BLaER1 treated with 17β-estradiol and CSF1 and Interleukin-3, amounts not matched to agents 10 nM and 100 nM (cell line): Measurements from ENCODE around the gene AK3.
A peak's percentile ranks its signal among the peaks of the same experiment; 100 is the strongest.

Experiments used
- H3K27ac ChIP-seq, 11 experiments: shearing (Covaris generic); formaldehyde crosslinking; 2 replicates each; pipeline ENCODE4 v1.8.1; 2022
- H3K27me3 ChIP-seq, 11 experiments: shearing (Covaris generic); formaldehyde crosslinking; 2 replicates each; pipeline ENCODE4 v1.8.1; 2022
- H3K36me3 ChIP-seq, 11 experiments: shearing (Covaris generic); formaldehyde crosslinking; 2 replicates each; pipeline ENCODE4 v1.8.1; 2022
- H3K4me1 ChIP-seq, 10 experiments: shearing (Covaris generic); formaldehyde crosslinking; 2 replicates each; pipeline ENCODE4 v1.8.1; 2022
- H3K4me2 ChIP-seq, 11 experiments: shearing (Covaris generic); formaldehyde crosslinking; 2 replicates each; pipeline ENCODE4 v1.8.1; 2022
- H3K4me3 ChIP-seq, 10 experiments: shearing (Covaris generic); formaldehyde crosslinking; 2 replicates each; pipeline ENCODE4 v1.8.1; 2022
- H3K9ac ChIP-seq, 11 experiments: shearing (Covaris generic); formaldehyde crosslinking; 2 replicates each; pipeline ENCODE4 v1.8.1; 2022
- H3K9me3 ChIP-seq, 11 experiments: shearing (Covaris generic); formaldehyde crosslinking; replicated peaks in 1 of 11; 2 replicates each; pipeline ENCODE4 v1.8.1; 2022
- H4K20me1 ChIP-seq, 11 experiments: shearing (Covaris generic); formaldehyde crosslinking; 2 replicates each; pipeline ENCODE4 v1.8.1; 2022
- Cebpa-rat ChIP-seq, 11 experiments: shearing (Covaris generic); IDR thresholded peaks; 2 replicates each; pipeline ENCODE4 v1.8.1; 2022

The AK3 gene

DNA sequence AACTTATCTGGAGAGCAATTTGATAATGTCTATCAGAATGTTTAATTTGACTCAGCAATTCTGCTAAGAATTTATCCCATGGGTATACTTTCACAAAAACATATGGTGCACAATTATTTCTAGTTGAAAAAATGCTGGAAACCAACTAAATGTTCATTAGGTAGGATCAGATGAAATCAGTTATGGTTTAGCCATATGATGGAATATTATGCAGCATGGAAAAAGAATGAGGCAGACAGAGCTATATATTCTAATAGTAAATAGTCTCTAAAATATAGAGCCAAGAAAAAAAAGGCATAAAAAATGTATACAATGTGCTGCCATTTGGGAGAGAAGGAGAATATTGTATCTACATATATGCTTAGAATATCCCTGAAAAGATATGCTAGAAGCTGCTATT, 71.1 kb downstream of the AK3 start:
- no peak overlapping the region for H3K27ac ChIP-seq
- H3K9me3 ChIP-seq, result no peaks in the 10 kb centered on the region
- H3K4me1 ChIP-seq, result peaks cover under 1 to 16% (median 7%) of the 10 kb centered on the region in 10 experiments; a peak in 18 of 20 replicates
- no peaks in the 10 kb centered on the region for H3K27me3 ChIP-seq
- H4K20me1 ChIP-seq, result no peaks in the 10 kb centered on the region; a peak in 1 of 22 replicates
- no peaks in the 10 kb centered on the region; a peak in 1 of 22 replicates for H3K36me3 ChIP-seq
- H3K9ac ChIP-seq, result no peak overlapping the region
- H3K4me3 ChIP-seq, result no peak overlapping the region
- TF ChIP-seq Cebpa-rat (IDR thresholded peaks at IDR 0.05), result no peak
- no peak overlapping the region for H3K4me2 ChIP-seq

- Histone ChIP-seq H3K9me3 (no peaks in the 10 kb centered on the region), H3K9ac (no peak overlapping the region), H3K36me3 (no peaks in the 10 kb centered on the region; a peak in 1 of 22 replicates), H3K4me2 (no peak overlapping the region), H3K4me3 (no peak overlapping the region), H3K4me1 (peaks cover 14 to 28% (median 20%) of the 10 kb centered on the region in 10 experiments), H4K20me1 (no peaks in the 10 kb centered on the region; a peak in 1 of 22 replicates), H3K27me3 (no peaks in the 10 kb centered on the region), H3K27ac (no peak overlapping the region)
- no peak for TF ChIP-seq Cebpa-rat (IDR thresholded peaks at IDR 0.05)
These were observed 72.4 kb downstream of the AK3 start for GRCh38 chr9:4668604-4669003.

DNA sequence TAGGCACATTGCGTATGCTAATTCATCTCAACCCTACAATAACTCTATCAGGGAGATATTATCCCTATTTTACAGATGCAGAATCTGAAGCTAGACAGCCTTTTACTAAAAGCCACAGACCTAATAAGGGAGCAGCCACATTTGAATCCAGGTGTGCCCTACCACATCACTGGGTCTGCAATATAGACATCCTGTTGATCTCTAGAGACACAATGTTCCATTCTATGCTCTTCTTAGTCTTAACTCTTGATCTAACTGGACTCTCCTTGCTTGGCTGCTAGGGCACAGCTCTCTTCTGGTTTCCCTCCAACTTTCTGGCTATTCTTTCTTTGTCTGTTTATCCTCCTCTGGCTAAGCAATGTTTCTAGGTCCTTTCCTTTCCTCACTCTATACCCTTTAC, 73.3 kb downstream of the AK3 start:
- Histone ChIP-seq H3K27ac (no peak overlapping the region), H3K9ac (no peak overlapping the region), H3K4me3 (no peak overlapping the region), H3K36me3 (no peaks in the 10 kb centered on the region; a peak in 1 of 22 replicates), H3K4me2 (no peak overlapping the region), H3K4me1 (peaks cover 23 to 38% (median 29%) of the 10 kb centered on the region in 10 experiments), H4K20me1 (no peaks in the 10 kb centered on the region; a peak in 1 of 22 replicates), H3K9me3 (no peaks in the 10 kb centered on the region), H3K27me3 (no peaks in the 10 kb centered on the region)
- TF ChIP-seq Cebpa-rat (IDR thresholded peaks at IDR 0.05), result no peak

DNA sequence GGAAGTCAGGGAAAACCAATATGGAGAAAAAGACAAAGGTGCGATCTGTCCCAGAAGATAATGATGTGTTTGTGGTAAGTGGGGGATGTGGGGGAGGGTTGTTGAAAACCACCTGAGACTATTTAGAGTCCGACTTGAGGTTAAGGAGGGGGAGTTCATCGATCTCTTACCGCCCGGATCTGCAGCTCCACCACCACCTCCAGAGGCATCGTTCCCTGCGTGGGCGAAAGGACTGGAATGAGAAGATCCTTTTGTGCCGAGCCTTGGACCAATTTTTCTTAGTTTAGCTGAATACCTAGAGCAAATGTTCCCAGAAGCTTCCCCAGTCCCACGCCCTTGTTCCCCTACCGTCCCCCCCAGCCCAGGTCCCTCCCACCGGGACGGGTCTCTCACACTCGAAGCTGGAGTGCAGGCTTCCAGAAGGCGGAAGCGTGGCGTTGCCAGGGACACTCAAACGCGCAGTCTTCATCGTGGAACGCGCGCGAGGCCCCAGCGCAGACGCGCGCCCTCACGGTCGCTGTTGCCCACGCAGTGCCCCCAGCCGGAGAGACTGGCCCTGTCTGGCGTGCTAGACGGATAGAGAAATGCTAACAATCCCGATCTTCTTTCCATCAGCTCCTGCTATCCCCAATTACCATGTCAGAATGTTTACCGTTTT, 74.8 kb downstream of the AK3 start, which contains the start of gene SPATA6L:
Gene SPATA6L, minus strand, starts transcription at position 439 of the 658 bp plus-strand sequence. Its CDS starts 230 bp downstream, at position 209.
- no peak within 1 kb of the TSS for H3K4me3 ChIP-seq
- no peak within 1 kb of the TSS for H3K27ac ChIP-seq

DNA sequence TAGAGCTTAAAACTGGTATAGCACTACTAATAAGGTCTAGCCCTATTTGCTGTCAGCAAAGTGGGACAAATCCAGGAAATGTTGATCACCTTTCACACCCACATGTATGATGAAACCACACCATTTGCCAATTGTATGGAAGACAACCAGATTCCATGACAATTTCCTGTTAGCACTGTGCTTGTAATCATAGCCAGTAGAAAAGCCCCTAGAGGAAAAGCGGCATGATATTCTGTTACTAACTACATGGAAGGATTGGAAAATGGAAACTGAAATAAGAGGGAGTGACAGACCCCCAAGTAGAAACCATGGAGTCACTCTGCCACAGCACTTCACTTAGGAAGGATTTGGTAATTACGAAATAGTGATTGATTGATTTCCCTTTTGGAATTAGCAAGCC, 75.6 kb downstream of the AK3 start:
- H3K4me2 ChIP-seq, result peak overlapping the region; percentile 31 to 99 (median 92); a peak in 20 of 22 replicates
- TF ChIP-seq Cebpa-rat (IDR thresholded peaks at IDR 0.05), result peak in 1 of 11 experiments; percentile 27; a peak in 1 of 22 replicates
- no peaks in the 10 kb centered on the region; a peak in 1 of 22 replicates for H4K20me1 ChIP-seq
- no peaks in the 10 kb centered on the region for H3K27me3 ChIP-seq
- H3K4me3 ChIP-seq, result no peak overlapping the region
- no peak overlapping the region for H3K9ac ChIP-seq
- no peaks in the 10 kb centered on the region for H3K9me3 ChIP-seq
- no peak overlapping the region for H3K27ac ChIP-seq
- no peaks in the 10 kb centered on the region; a peak in 1 of 22 replicates for H3K36me3 ChIP-seq
- H3K4me1 ChIP-seq, result peaks cover 36 to 43% (median 41%) of the 10 kb centered on the region in 10 experiments

More for the DNA sequence above, 74.8 kb downstream of the AK3 start, which contains the start of gene SPATA6L:
- Histone ChIP-seq H4K20me1 (no peaks in the 10 kb centered on the region; a peak in 1 of 22 replicates), H3K36me3 (no peaks in the 10 kb centered on the region; a peak in 1 of 22 replicates), H3K4me2 (peak within 1 kb of the TSS; percentile 31 to 99 (median 92); a peak in 20 of 22 replicates), H3K4me1 (peaks cover 34 to 46% (median 40%) of the 10 kb centered on the region in 10 experiments), H3K9ac (no peak within 1 kb of the TSS), H3K9me3 (no peaks in the 10 kb centered on the region), H3K27me3 (no peaks in the 10 kb centered on the region)
- TF ChIP-seq Cebpa-rat (IDR thresholded peaks at IDR 0.05), result no peak

- H3K9me3 ChIP-seq, result no peaks in the 10 kb centered on the region
- peaks cover 36 to 42% (median 40%) of the 10 kb centered on the region in 10 experiments for H3K4me1 ChIP-seq
- H3K4me2 ChIP-seq, result peak overlapping the region; percentile 88 to 99 (median 95)
- H3K4me3 ChIP-seq, result peak overlapping the region in 1 of 10 experiments; percentile 31; a peak in 4 of 20 replicates
- peak overlapping the region in 2 of 11 experiments; percentile 39 to 89; a peak in 3 of 22 replicates for H3K27ac ChIP-seq
- H3K36me3 ChIP-seq, result no peaks in the 10 kb centered on the region; a peak in 1 of 22 replicates
- TF ChIP-seq Cebpa-rat (IDR thresholded peaks at IDR 0.05), result no peak
- H3K9ac ChIP-seq, result no peak overlapping the region
- H4K20me1 ChIP-seq, result no peaks in the 10 kb centered on the region; a peak in 1 of 22 replicates
- H3K27me3 ChIP-seq, result no peaks in the 10 kb centered on the region
These were observed 77.0 kb downstream of the AK3 start for GRCh38 chr9:4663956-4664355.

GRCh38 chr9:4662989-4663792, 77.8 kb downstream of the AK3 start:
- peak overlapping the region; percentile 88 to 99 (median 95) for H3K4me2 ChIP-seq
- H3K9ac ChIP-seq, result peak overlapping the region; percentile 78 to 92 (median 85); a peak in 19 of 22 replicates
- no peaks in the 10 kb centered on the region; a peak in 1 of 22 replicates for H4K20me1 ChIP-seq
- peaks cover 36 to 42% (median 40%) of the 10 kb centered on the region in 10 experiments for H3K4me1 ChIP-seq
- peak overlapping the region in 9 of 11 experiments; percentile 65 to 91 (median 82); a peak in 13 of 22 replicates for H3K27ac ChIP-seq
- peak overlapping the region; percentile 72 to 96 (median 84) for H3K4me3 ChIP-seq
- TF ChIP-seq Cebpa-rat (IDR thresholded peaks at IDR 0.05), result no peak
- no peaks in the 10 kb centered on the region for H3K9me3 ChIP-seq
- H3K36me3 ChIP-seq, result no peaks in the 10 kb centered on the region; a peak in 1 of 22 replicates
- no peaks in the 10 kb centered on the region for H3K27me3 ChIP-seq

DNA sequence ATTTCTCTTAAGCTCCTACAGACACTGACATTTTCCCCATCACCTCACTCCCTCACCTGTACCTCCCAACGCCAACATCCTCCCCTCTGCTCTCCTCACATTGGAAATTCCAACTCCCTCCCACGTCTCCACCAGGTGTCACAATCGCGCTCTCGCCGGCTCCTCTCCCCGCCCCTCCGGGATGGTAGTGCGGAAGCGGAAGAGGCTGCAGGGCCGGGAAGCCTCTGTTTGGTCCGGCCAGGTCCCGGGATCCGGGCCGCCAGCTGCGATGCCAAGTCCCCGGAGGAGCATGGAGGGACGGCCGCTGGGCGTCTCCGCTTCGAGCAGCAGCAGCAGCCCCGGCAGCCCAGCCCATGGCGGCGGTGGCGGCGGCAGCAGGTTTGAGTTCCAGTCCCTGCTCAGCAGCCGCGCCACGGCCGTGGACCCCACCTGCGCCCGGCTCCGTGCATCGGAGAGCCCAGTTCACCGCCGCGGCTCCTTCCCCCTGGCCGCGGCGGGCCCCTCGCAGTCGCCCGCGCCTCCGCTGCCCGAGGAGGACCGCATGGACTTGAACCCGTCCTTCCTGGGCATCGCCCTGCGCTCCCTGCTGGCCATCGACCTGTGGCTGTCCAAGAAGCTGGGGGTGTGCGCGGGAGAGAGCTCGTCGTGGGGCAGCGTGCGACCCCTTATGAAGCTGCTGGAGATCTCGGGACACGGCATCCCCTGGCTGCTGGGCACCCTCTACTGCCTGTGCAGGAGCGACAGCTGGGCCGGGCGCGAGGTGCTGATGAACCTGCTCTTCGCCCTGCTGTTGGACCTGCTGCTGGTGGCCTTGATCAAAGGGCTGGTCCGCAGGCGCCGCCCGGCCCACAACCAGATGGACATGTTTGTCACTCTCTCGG, 78.7 kb downstream of the AK3 start, which contains the start of gene PLPP6:
Gene PLPP6, plus strand, starts transcription at position 187 of the 881 bp plus-strand sequence. Its CDS starts 82 bp downstream, at position 269.
- Histone ChIP-seq H3K4me3 (peak within 1 kb of the TSS; percentile 72 to 96 (median 84)), H3K36me3 (no peaks in the 10 kb centered on the region; a peak in 1 of 22 replicates)

More for the DNA sequence above, 78.7 kb downstream of the AK3 start, which contains the start of gene PLPP6:
- H3K4me2 ChIP-seq, result peak within 1 kb of the TSS; percentile 88 to 99 (median 95)
- peaks cover 36 to 42% (median 40%) of the 10 kb centered on the region in 10 experiments for H3K4me1 ChIP-seq
- H3K27me3 ChIP-seq, result no peaks in the 10 kb centered on the region
- no peaks in the 10 kb centered on the region; a peak in 1 of 22 replicates for H4K20me1 ChIP-seq
- 0 out of 22 replicates have a peak, but pooled peaks of 2 of the 11 experiments have one; percentile 10 to 22 for TF ChIP-seq Cebpa-rat (IDR thresholded peaks at IDR 0.05)
- H3K27ac ChIP-seq, result peak within 1 kb of the TSS; percentile 65 to 91 (median 82)
- no peaks in the 10 kb centered on the region for H3K9me3 ChIP-seq
- H3K9ac ChIP-seq, result peak within 1 kb of the TSS; percentile 78 to 92 (median 85)
